DOHH2 (cell line): ENCODE results near the gene ANXA9.

Experiments used
- H3F3A ChIP-seq: fragments of 200-600 bp; sonication (generic), shearing (Covaris generic); 2 replicates; pipeline ENCODE4 v1.6.0; 2016; ENCODE audit warnings: antibody characterized with exemption, mild to moderate bottlenecking; ENCODE audit not compliant: control insufficient read depth, insufficient read depth
- H3K27ac ChIP-seq: fragments of 200-600 bp; sonication (generic); 2 replicates; pipeline ENCODE4 v1.5.1; 2014; ENCODE audit warnings: low read depth, mild to moderate bottlenecking, low read length, moderate library complexity
- H3K27me3 ChIP-seq: fragments of 200-600 bp; sonication (generic); 2 replicates; pipeline ENCODE4 v1.6.1; 2014; ENCODE audit warnings: mild to moderate bottlenecking, low read length, mixed read lengths; ENCODE audit not compliant: control insufficient read depth
- H3K36me3 ChIP-seq: fragments of 200-600 bp; sonication (generic); 2 replicates; pipeline ENCODE4 v1.6.1; 2014; ENCODE audit warnings: mild to moderate bottlenecking, low read length, moderate library complexity, mixed read lengths; ENCODE audit not compliant: control insufficient read depth
- H3K4me1 ChIP-seq: fragments of 200-600 bp; sonication (generic); 2 replicates; pipeline ENCODE4 v1.6.1; 2014; ENCODE audit warnings: mild to moderate bottlenecking, low read length, mixed read lengths; ENCODE audit not compliant: control insufficient read depth
- H3K4me2 ChIP-seq: fragments of 200-600 bp; sonication (generic); 2 replicates; pipeline ENCODE4 v1.6.0; 2014; ENCODE audit warnings: mild to moderate bottlenecking, low read length, moderate library complexity
- H3K4me3 ChIP-seq: fragments of 200-600 bp; sonication (generic); 2 replicates; pipeline ENCODE4 v1.5.1; 2014; ENCODE audit warnings: mild to moderate bottlenecking, low read length, mixed read lengths
- H3K79me2 ChIP-seq: fragments of 200-600 bp; sonication (generic); 2 replicates; pipeline ENCODE4 v1.6.1; 2014; ENCODE audit warnings: mild to moderate bottlenecking, low read length, mixed read lengths; ENCODE audit not compliant: control insufficient read depth
- H3K9me2 ChIP-seq: fragments of 200-600 bp; sonication (generic); replicated peaks from 2 replicates; pipeline ENCODE4 v1.6.1; 2014; ENCODE audit warnings: mild to moderate bottlenecking, low read length, mixed read lengths; ENCODE audit not compliant: control insufficient read depth
- H3K9me3 ChIP-seq: fragments of 200-600 bp; sonication (generic); 2 replicates; pipeline ENCODE4 v1.6.1; 2014; ENCODE audit warnings: antibody characterized with exemption, low read length, mixed read lengths; ENCODE audit not compliant: control insufficient read depth, insufficient read depth
- H4K20me1 ChIP-seq: fragments of 200-600 bp; sonication (generic); 2 replicates; pipeline ENCODE4 v1.6.0; 2014; ENCODE audit warnings: low read depth, mild to moderate bottlenecking, antibody characterized with exemption, low read length, moderate library complexity; ENCODE audit not compliant: control insufficient read depth, insufficient read depth
- EZH2phosphoT487 ChIP-seq: fragments of 200-600 bp; sonication (generic); IDR thresholded peaks from 2 replicates; pipeline ENCODE4 v1.6.1; 2017; ENCODE audit warnings: borderline replicate concordance, mild to moderate bottlenecking, antibody characterized with exemption, low read length, moderate library complexity, mixed read lengths
- TF ChIP-seq, protein P1 (sequence below): fragments of 200-600 bp; sonication (generic); IDR thresholded peaks from one replicate; pipeline ENCODE4 v1.5.1; 2014; ENCODE audit warnings: antibody characterized with exemption, mild to moderate bottlenecking, low read depth, low read length; ENCODE audit not compliant: poor library complexity, severe bottlenecking

The ANXA9 gene

DNA sequence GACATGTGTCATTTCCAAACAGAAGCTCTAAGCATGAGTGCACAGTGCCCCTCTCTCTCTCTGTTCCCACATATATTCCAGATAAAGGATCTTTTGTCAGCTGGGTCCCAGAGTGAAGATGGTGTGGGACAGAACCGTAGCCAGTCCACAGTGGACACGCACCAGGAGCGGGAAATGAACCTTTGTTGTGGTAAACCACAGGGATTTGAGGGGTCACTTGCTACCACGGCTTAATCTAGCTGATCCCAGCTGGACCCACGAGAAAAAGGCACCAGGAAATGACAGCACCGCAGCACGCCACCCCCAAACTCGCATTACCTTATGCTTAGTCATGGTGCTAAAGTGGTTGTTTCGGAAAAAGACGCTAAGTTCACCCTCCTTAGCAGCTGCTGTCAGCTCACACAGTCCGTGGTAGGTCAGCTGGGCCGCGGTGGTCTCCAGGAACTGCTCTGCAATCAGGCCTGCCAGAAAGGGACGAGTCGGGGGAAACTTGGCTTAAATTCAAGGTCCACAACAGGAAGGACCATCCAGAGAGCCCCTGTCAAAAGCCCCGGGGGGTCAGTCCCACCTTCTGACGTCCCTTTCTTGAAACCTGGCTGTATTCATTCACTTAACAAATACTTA, 17.1 kb downstream of the ANXA9 start:
- Histone ChIP-seq H3K4me1 (peaks cover 15% of the 10 kb centered on the region), H3F3A (no peaks in the 10 kb centered on the region), H4K20me1 (no peaks in the 10 kb centered on the region), H3K27ac (no peak overlapping the region), H3K36me3 (no peaks in the 10 kb centered on the region), H3K9me2 (no peaks in the 10 kb centered on the region), H3K9me3 (no peaks in the 10 kb centered on the region), H3K4me3 (no peak overlapping the region), H3K4me2 (no peak overlapping the region), H3K79me2 (no peaks in the 10 kb centered on the region), H3K27me3 (no peaks in the 10 kb centered on the region)
- TF ChIP-seq EZH2phosphoT487 = no peak
- TF ChIP-seq, protein P1, sequence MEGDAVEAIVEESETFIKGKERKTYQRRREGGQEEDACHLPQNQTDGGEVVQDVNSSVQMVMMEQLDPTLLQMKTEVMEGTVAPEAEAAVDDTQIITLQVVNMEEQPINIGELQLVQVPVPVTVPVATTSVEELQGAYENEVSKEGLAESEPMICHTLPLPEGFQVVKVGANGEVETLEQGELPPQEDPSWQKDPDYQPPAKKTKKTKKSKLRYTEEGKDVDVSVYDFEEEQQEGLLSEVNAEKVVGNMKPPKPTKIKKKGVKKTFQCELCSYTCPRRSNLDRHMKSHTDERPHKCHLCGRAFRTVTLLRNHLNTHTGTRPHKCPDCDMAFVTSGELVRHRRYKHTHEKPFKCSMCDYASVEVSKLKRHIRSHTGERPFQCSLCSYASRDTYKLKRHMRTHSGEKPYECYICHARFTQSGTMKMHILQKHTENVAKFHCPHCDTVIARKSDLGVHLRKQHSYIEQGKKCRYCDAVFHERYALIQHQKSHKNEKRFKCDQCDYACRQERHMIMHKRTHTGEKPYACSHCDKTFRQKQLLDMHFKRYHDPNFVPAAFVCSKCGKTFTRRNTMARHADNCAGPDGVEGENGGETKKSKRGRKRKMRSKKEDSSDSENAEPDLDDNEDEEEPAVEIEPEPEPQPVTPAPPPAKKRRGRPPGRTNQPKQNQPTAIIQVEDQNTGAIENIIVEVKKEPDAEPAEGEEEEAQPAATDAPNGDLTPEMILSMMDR = no peak

DNA sequence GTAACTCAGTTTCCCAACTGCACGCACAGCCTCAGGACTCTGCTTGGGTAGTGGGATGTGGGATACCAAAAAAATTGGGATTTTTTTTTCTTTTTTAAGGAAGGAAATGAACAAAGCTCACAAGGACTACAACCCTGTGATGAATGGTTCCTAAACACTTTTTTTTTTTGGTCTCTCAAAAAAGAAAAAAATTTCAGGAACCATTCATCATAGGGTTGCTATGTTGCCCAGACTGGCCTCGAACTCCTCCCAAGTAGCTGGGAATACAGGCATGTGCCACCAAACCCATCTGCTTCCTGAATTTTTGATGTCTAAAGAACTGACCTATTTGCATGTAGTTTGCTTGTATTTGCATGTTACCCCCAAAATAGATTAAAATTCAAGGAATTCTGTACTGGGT, 17.8 kb downstream of the ANXA9 start:
- Histone ChIP-seq H3K79me2 (no peaks in the 10 kb centered on the region), H3K4me1 (peaks cover 21% of the 10 kb centered on the region), H3K27me3 (no peaks in the 10 kb centered on the region), H4K20me1 (no peaks in the 10 kb centered on the region), H3F3A (no peaks in the 10 kb centered on the region), H3K36me3 (no peaks in the 10 kb centered on the region), H3K4me3 (no peak overlapping the region), H3K27ac (no peak overlapping the region), H3K9me2 (no peaks in the 10 kb centered on the region), H3K9me3 (no peaks in the 10 kb centered on the region), H3K4me2 (no peak overlapping the region)
- TF ChIP-seq EZH2phosphoT487 = no peak
- TF ChIP-seq, protein P1 = no peak

DNA sequence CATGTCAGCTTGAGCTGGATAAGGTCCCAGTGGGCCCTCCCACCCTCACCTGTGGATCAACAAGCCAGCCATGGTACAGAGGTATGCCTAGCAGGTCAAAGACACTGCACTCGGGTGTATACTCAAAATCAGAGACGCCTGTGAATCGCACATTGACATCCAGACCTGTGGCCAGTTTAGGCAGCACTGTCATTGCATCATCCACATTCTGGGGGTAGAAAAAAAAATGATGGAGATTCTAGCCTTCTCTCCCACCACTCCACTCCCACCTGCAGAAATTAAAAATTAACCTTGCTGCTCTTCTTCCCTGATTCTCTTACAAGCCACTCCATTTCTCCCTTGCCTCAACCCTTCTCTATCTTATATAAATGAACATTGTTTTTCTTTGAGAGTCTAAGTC, 18.3 kb downstream of the ANXA9 start:
- H3K9me3 ChIP-seq = no peaks in the 10 kb centered on the region
- no peaks in the 10 kb centered on the region for H3K79me2 ChIP-seq
- H3K4me2 ChIP-seq = no peak overlapping the region
- H3K9me2 ChIP-seq = no peaks in the 10 kb centered on the region
- no peaks in the 10 kb centered on the region for H3K36me3 ChIP-seq
- H3K4me3 ChIP-seq = no peak overlapping the region
- H3K4me1 ChIP-seq = peaks cover 23% of the 10 kb centered on the region
- H4K20me1 ChIP-seq = no peaks in the 10 kb centered on the region
- no peaks in the 10 kb centered on the region for H3K27me3 ChIP-seq
- no peaks in the 10 kb centered on the region for H3F3A ChIP-seq
- H3K27ac ChIP-seq = no peak overlapping the region
- TF ChIP-seq, protein P1 = no peak
- no peak for TF ChIP-seq EZH2phosphoT487
